Suprapubic skin (tissue), 4 donors: ENCODE data around the gene NR4A1. TPM values are rescaled to one million over a fixed set of nuclear protein-coding genes. Genes with fewer than 3 reads are reported as not detected.

Experiments
- DNase-seq, 2 donors: peaks; one replicate each; pipeline ENCODE4 v3.0.0-alpha.2; 2019; ENCODE audit warnings: low spot score in 2 of 2
- H3K27ac ChIP-seq: fragments of 200-600 bp; sonication (generic); one replicate; pipeline ENCODE4 v1.5.1; 2019
- H3K27me3 ChIP-seq: fragments of 200-600 bp; sonication (generic); one replicate; pipeline ENCODE4 v1.5.1; 2019
- H3K36me3 ChIP-seq: fragments of 200-600 bp; sonication (generic); one replicate; pipeline ENCODE4 v1.5.1; 2019
- H3K4me1 ChIP-seq: fragments of 200-600 bp; sonication (generic); one replicate; pipeline ENCODE4 v1.5.1; 2019
- H3K4me3 ChIP-seq: fragments of 200-600 bp; sonication (generic); one replicate; pipeline ENCODE4 v1.5.1; 2019; ENCODE audit warnings: mild to moderate bottlenecking
- H3K9me3 ChIP-seq: fragments of 200-600 bp; sonication (generic); one replicate; pipeline ENCODE4 v1.5.1; 2019
- EP300 ChIP-seq: sonication (generic); formaldehyde crosslinking; IDR thresholded peaks from one replicate; pipeline ENCODE4 v1.6.1; 2017; ENCODE audit warnings: antibody characterized with exemption
- POLR2A ChIP-seq, 2 donors: fragments of 450-650 bp; IDR thresholded peaks; one replicate each; pipeline ENCODE4 v1.6.1; 2017; ENCODE audit warnings: antibody characterized with exemption in 2 of 2, mild to moderate bottlenecking in 2 of 2, moderate library complexity in 2 of 2
- POLR2AphosphoS5 ChIP-seq, 3 donors: sonication (generic); formaldehyde crosslinking; IDR thresholded peaks; one replicate each; pipeline ENCODE4 v1.6.1; 2017; ENCODE audit warnings: antibody characterized with exemption in 3 of 3
- WGBS: methylation state at CpG from one replicate; pipeline ENCODE4 v1.1.5; 2018; 5-methylcytosine and 5-hydroxymethylcytosine counted together
- total RNA-seq, 4 donors: library from RNA; depleted of rRNA; stranded (reverse); fragments of >200 nt; gene quantifications; one replicate each; pipeline ENCODE4 v1.1.0, GENCODE V29; 2016
- TF ChIP-seq, protein P1 (sequence below), 2 donors: fragments of 200-600 bp in 1 of 2; fragments of 450-650 bp in 1 of 2; sonication (generic) in 1 of 2; IDR thresholded peaks; one replicate each; pipeline ENCODE4 v1.5.1; 2016 to 2019; ENCODE audit warnings: antibody characterized with exemption in 2 of 2, mild to moderate bottlenecking in 1 of 2, moderate library complexity in 1 of 2

Gene NR4A1
- total RNA-seq, 4 donors from 2014 or later, result 141 to 775 (median 422) TPM

DNA sequence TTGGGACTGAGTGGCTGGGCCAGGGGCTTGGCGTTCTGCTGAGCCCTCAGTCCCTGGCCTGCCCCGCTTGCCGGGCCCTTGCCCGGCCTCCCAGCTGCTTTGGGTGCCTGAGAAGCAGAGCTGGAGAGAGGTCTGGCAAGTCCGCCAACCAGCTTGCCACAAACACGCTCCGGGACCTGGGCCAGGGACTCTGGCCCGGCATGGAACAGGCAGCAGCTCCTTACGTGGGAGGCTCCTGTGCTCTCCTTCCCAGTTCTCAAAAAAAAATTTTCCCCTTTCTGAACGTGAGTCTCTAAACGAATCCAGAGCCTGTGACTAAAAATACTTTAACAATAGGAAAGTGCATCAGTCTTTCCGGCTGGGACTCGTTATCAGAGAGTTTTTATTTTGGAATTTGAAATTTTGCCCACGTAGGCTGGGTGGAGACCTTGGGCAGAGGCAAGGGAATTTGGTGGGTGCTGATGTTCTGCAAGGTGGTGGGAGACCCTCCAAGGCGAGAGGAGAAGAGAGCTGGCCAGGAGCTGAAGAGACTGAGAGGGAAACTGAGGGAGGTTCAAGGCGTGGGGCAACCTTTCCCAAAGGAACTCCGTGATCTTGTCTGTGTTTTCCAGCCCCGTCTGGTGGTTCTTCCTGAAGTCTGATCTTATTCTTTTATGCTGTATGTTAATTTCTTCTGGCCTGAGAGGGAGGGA, 6.8 kb upstream of the NR4A1 start:
- Histone ChIP-seq H3K27ac (peak overlapping the region; percentile 74), H3K4me3 (no peak overlapping the region), H3K9me3 (no peaks in the 10 kb centered on the region), H3K4me1 (peaks cover 54% of the 10 kb centered on the region), H3K36me3 (no peaks in the 10 kb centered on the region), H3K27me3 (no peaks in the 10 kb centered on the region)
- peak; percentile 89 to 90 for DNase-seq
- TF ChIP-seq POLR2AphosphoS5 (IDR thresholded peaks at IDR 0.05), result no peak
- TF ChIP-seq EP300, result no peak
- TF ChIP-seq POLR2A (IDR thresholded peaks at IDR 0.05), result no peak
- TF ChIP-seq, protein P1, sequence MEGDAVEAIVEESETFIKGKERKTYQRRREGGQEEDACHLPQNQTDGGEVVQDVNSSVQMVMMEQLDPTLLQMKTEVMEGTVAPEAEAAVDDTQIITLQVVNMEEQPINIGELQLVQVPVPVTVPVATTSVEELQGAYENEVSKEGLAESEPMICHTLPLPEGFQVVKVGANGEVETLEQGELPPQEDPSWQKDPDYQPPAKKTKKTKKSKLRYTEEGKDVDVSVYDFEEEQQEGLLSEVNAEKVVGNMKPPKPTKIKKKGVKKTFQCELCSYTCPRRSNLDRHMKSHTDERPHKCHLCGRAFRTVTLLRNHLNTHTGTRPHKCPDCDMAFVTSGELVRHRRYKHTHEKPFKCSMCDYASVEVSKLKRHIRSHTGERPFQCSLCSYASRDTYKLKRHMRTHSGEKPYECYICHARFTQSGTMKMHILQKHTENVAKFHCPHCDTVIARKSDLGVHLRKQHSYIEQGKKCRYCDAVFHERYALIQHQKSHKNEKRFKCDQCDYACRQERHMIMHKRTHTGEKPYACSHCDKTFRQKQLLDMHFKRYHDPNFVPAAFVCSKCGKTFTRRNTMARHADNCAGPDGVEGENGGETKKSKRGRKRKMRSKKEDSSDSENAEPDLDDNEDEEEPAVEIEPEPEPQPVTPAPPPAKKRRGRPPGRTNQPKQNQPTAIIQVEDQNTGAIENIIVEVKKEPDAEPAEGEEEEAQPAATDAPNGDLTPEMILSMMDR (IDR thresholded peaks at IDR 0.05), result no peak
- 15% methylated on average over 16 of the region's 18 CpGs for WGBS

GRCh38 chr12:52045794-52046199, 5.4 kb upstream of the NR4A1 start:
- WGBS, result 67% methylated on average over 1 of the region's 4 CpGs
- no peak for DNase-seq
- H3K4me3 ChIP-seq, result no peak overlapping the region

DNA sequence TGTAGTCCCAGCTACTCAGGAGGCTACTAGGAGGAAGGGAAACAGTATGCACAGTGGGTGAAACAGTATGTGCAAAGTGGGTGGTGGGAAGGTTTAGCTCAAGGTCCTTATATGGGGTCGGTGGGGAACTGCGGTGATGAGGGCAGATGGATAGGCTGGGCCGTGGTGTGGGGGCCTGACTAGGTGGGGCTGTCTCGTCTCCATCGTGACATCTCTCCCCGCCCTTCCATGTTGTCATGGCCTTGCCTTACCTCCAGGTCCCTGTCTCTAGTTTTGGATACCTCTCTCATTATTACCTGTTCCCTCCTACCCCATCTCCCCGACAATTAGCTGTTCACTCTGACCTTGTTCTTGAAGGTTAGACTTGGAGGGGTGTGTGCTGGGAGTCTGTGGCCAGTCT, 4.4 kb upstream of the NR4A1 start:
- TF ChIP-seq POLR2AphosphoS5 (IDR thresholded peaks at IDR 0.05), result no peak
- TF ChIP-seq, protein P1 (IDR thresholded peaks at IDR 0.05), result no peak
- TF ChIP-seq EP300, result no peak
- no peak for TF ChIP-seq POLR2A (IDR thresholded peaks at IDR 0.05)

More at GRCh38 chr12:52045794-52046199, 5.4 kb upstream of the NR4A1 start:
- Histone ChIP-seq H3K27me3 (no peaks in the 10 kb centered on the region), H3K9me3 (no peaks in the 10 kb centered on the region), H3K4me1 (peaks cover 66% of the 10 kb centered on the region), H3K27ac (peak overlapping the region; percentile 74), H3K36me3 (no peaks in the 10 kb centered on the region)
- TF ChIP-seq, protein P1 (IDR thresholded peaks at IDR 0.05), result no peak
- TF ChIP-seq POLR2AphosphoS5 (IDR thresholded peaks at IDR 0.05), result no peak
- TF ChIP-seq EP300, result no peak
- TF ChIP-seq POLR2A (IDR thresholded peaks at IDR 0.05), result no peak

GRCh38 chr12:52049286-52049685, 2.0 kb upstream of the NR4A1 start:
- DNase-seq, result no peak
- 76% methylated on average over 4 of the region's 4 CpGs for WGBS
- Histone ChIP-seq H3K36me3 (peaks cover 8% of the 10 kb centered on the region), H3K4me3 (no peak overlapping the region), H3K9me3 (no peaks in the 10 kb centered on the region), H3K27ac (no peak overlapping the region), H3K4me1 (peaks cover 64% of the 10 kb centered on the region), H3K27me3 (no peaks in the 10 kb centered on the region)
- TF ChIP-seq EP300 (no peak), POLR2A (IDR thresholded peaks at IDR 0.05) (no peak), POLR2AphosphoS5 (IDR thresholded peaks at IDR 0.05) (no peak)
- TF ChIP-seq, protein P1 (IDR thresholded peaks at IDR 0.05), result no peak

More for the DNA sequence above, 4.4 kb upstream of the NR4A1 start:
- Histone ChIP-seq H3K27me3 (no peaks in the 10 kb centered on the region), H3K4me1 (peaks cover 63% of the 10 kb centered on the region), H3K9me3 (no peaks in the 10 kb centered on the region), H3K27ac (no peak overlapping the region), H3K36me3 (no peaks in the 10 kb centered on the region), H3K4me3 (no peak overlapping the region)
- 84% methylated on average over 7 of the region's 7 CpGs for WGBS
- no peak for DNase-seq

GRCh38 chr12:52049688-52050087, 1.6 kb upstream of the NR4A1 start:
- no peak for TF ChIP-seq POLR2AphosphoS5 (IDR thresholded peaks at IDR 0.05)
- no peak for TF ChIP-seq POLR2A (IDR thresholded peaks at IDR 0.05)
- TF ChIP-seq, protein P1 (IDR thresholded peaks at IDR 0.05), result no peak
- TF ChIP-seq EP300, result no peak
- DNase-seq, result no peak
- Histone ChIP-seq H3K36me3 (peaks cover 11% of the 10 kb centered on the region), H3K4me1 (peaks cover 60% of the 10 kb centered on the region), H3K4me3 (no peak overlapping the region), H3K27me3 (no peaks in the 10 kb centered on the region), H3K9me3 (no peaks in the 10 kb centered on the region), H3K27ac (peak overlapping the region; percentile 95)
- 85% methylated on average over 5 of the region's 5 CpGs for WGBS
